PC-9 (cell line): ENCODE data around the gene STAMBPL1. TPM values are rescaled to one million over a fixed set of nuclear protein-coding genes. Genes with fewer than 3 reads are reported as not detected.
"Not testable (repeated sequence)": the region's sequence is repeated elsewhere in the genome, so short reads cannot be mapped to it uniquely, and the experiment has no call there.

Experiments
- BruUV-seq: library from RNA; stranded (reverse); fragments of 400-500 nt; replicated peaks from 2 replicates; lab custom pipeline; 2021; lab: Mats Ljungman, UMichigan
- CTCF ChIA-PET: fragments of 300-600 bp; sonication (Branson Sonifier 250); formaldehyde crosslinking; loops from one replicate; lab custom pipeline; 2022; ENCODE audit warnings: antibody characterized with exemption; lab: Charles Lee
- POLR2A ChIA-PET: fragments of 300-600 bp; sonication (Branson Sonifier 250); formaldehyde crosslinking; loops from one replicate; lab custom pipeline; 2022; ENCODE audit warnings: antibody characterized with exemption; ENCODE audit not compliant: unreplicated experiment; lab: Charles Lee
- DNase-seq, 2 experiments: peaks; one replicate each; pipeline versions ENCODE4 v3.0.0 to v3.0.0-alpha.2; 2015 to 2022; ENCODE audit warnings: mixed read lengths in 1 of 2
- H2AFZ ChIP-seq: fragments of 200-600 bp; sonication (generic); 2 replicates; pipeline ENCODE4 v1.8.1; 2017; ENCODE audit warnings: antibody characterized with exemption
- H3F3A ChIP-seq: fragments of 200-600 bp; sonication (generic); 2 replicates; pipeline ENCODE4 v1.8.1; 2017; ENCODE audit warnings: antibody characterized with exemption, mild to moderate bottlenecking, low read depth; ENCODE audit not compliant: insufficient read depth
- H3K27ac ChIP-seq: fragments of 200-600 bp; sonication (generic); 2 replicates; pipeline ENCODE4 v1.6.1; 2016; ENCODE audit warnings: mixed run types
- H3K27me3 ChIP-seq: fragments of 200-600 bp; sonication (generic); 2 replicates; pipeline ENCODE4 v1.6.1; 2016; ENCODE audit warnings: low read depth, mixed run types; ENCODE audit not compliant: insufficient read depth
- H3K36me3 ChIP-seq: fragments of 200-600 bp; sonication (generic); 2 replicates; pipeline ENCODE4 v1.6.1; 2016; ENCODE audit warnings: low read depth, mixed run types
- H3K4me1 ChIP-seq: fragments of 200-600 bp; sonication (generic); replicated peaks from 2 replicates; pipeline ENCODE4 v1.6.1; 2016; ENCODE audit warnings: mixed run types; ENCODE audit not compliant: insufficient read depth
- H3K4me2 ChIP-seq: fragments of 200-600 bp; sonication (generic); 2 replicates; pipeline ENCODE4 v1.6.1; 2017; ENCODE audit warnings: mixed run types
- H3K4me3 ChIP-seq: fragments of 200-600 bp; sonication (generic); 2 replicates; pipeline ENCODE4 v1.6.1; 2016; ENCODE audit warnings: mixed run types
- H3K79me2 ChIP-seq: fragments of 200-600 bp; sonication (generic); 2 replicates; pipeline ENCODE4 v1.6.1; 2017; ENCODE audit warnings: low read depth, mixed run types
- H3K9me2 ChIP-seq: fragments of 200-600 bp; sonication (generic); 2 replicates; pipeline ENCODE4 v1.8.1; 2017; ENCODE audit warnings: mild to moderate bottlenecking; ENCODE audit not compliant: insufficient read depth
- H3K9me3 ChIP-seq: fragments of 200-600 bp; sonication (generic); 2 replicates; pipeline ENCODE4 v1.8.1; 2016; ENCODE audit warnings: low read depth; ENCODE audit not compliant: insufficient read depth
- H4K20me1 ChIP-seq: fragments of 200-600 bp; sonication (generic); 2 replicates; pipeline ENCODE4 v1.8.1; 2017; ENCODE audit not compliant: insufficient read depth
- CTCF ChIP-seq: fragments of 200-600 bp; sonication (generic); conservative IDR thresholded peaks from 2 replicates; pipeline ENCODE4 v1.6.1; 2017; ENCODE audit warnings: mixed run types, antibody characterized with exemption, mild to moderate bottlenecking, moderate library complexity
- EZH2 ChIP-seq: fragments of 200-600 bp; sonication (generic); IDR thresholded peaks from 2 replicates; pipeline ENCODE4 v1.8.0; 2017; ENCODE audit warnings: antibody characterized with exemption, low read depth
- intact Hi-C: fragments of 100-400 bp; cut with micrococcal nuclease; formaldehyde crosslinking; loops from one replicate; pipeline ENCODE4 v1.10.0; 2022; ENCODE audit not compliant: unreplicated experiment
- total RNA-seq: library from RNA; stranded (reverse); gene quantifications from 2 replicates; pipeline ENCODE4 v1.2.3, GENCODE V29; 2021

Gene STAMBPL1
- total RNA-seq, 1 experiment from 2014 or later: 7.4 TPM

DNA sequence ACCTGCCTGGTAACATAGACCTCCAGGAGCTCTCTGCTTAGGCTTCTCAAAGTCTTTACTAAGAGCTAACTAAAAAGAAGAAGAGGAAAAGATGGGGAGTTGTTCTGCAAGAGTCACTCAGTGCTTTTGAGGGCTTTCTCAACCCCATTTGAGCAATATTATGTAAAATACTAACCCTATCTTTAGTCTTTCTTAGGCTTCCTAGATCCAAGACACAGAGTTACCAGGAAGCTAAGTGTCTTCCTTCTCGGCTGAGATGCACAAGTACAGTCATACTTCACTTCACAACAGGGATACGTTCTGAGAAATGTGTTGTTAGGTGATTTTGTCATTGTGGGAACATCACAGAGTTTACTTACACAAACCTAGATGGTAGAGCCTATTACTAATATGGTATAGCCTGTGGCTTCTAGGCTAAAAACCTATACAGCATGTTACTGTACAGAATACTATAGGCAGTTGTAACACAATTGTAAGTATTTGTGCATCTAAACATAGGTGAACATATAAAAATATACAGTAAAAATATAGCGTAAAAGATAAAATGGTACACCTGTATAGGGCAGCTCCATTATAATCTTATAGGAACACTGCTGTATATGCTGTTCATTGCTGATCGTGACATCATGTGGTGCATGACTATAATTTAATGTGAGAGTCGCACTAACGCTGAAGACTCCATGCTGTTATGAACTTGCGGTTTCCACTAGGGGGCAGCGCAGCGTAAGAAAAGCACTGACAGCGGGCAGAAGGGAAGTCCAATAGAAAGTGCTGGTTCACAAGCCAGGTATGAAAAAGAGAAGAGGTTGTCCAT lies 44.7 kb upstream of the STAMBPL1 start:
- CTCF ChIA-PET: interaction anchor here (0.6 to 4.1 kb wide), 4 partner anchors 30 to 270 kb away, joined by 3 to 57 read pairs (median 6); no protein-coding TSS in a partner anchor
- Histone ChIP-seq H3K27ac (no peak overlapping the region), H3K79me2 (no peaks in the 10 kb centered on the region)

DNA sequence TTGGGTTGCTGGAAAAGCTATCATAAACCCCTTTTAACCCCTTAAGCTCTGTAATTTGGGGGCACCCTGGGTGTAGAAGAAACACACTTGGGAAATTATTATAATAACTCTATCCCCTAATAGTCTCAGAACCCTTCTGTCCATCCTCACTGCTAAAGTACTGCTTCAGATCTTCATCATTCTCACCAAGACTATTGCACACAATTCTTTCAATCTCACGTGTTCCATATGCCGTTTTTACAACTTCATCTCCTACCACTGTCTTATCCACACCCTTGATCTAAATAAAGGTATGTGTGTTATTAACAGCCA lies 44.2 kb upstream of the STAMBPL1 start:
- intact Hi-C loops: loop anchor here (1.0 to 10.0 kb wide), 6 partner anchors 29 to 377 kb away; partner anchors contain the start of genes FAS and STAMBPL1
- Histone ChIP-seq H2AFZ (no peak overlapping the region), H3K79me2 (no peaks in the 10 kb centered on the region), H3F3A (no peaks in the 10 kb centered on the region), H3K4me2 (no peak overlapping the region), H3K4me1 (no peaks in the 10 kb centered on the region), H3K9me2 (no peaks in the 10 kb centered on the region), H3K27ac (no peak overlapping the region), H3K27me3 (no peaks in the 10 kb centered on the region), H3K36me3 (no peaks in the 10 kb centered on the region), H3K4me3 (no peak overlapping the region), H4K20me1 (no peaks in the 10 kb centered on the region), H3K9me3 (no peaks in the 10 kb centered on the region)
- TF ChIP-seq CTCF (no peak; the same call in 1 of the 2 replicates), EZH2 (no peak)
- no peak for DNase-seq
- ChIA-PET CTCF (interaction anchor here (1.4 to 4.1 kb wide), 2 partner anchors 29 to 98 kb away, joined by 9 to 57 read pairs; no protein-coding TSS in a partner anchor), POLR2A (no interaction called here)
- no TSS peak for BruUV-seq

More for the DNA sequence above, 44.7 kb upstream of the STAMBPL1 start:
- no peaks in the 10 kb centered on the region for H4K20me1 ChIP-seq
- no peaks in the 10 kb centered on the region for H3K27me3 ChIP-seq
- DNase-seq: peak; percentile 57 to 65
- TF ChIP-seq CTCF (peak; percentile 85), EZH2 (no peak)
- H3F3A ChIP-seq: no peaks in the 10 kb centered on the region
- intact Hi-C loops: loop anchor here (1.0 to 10.0 kb wide), 6 partner anchors 30 to 377 kb away; partner anchors contain the start of genes FAS and STAMBPL1
- H3K4me2 ChIP-seq: no peak overlapping the region
- H3K9me3 ChIP-seq: no peaks in the 10 kb centered on the region
- H3K9me2 ChIP-seq: no peaks in the 10 kb centered on the region
- H2AFZ ChIP-seq: no peak overlapping the region
- H3K4me3 ChIP-seq: no peak overlapping the region
- H3K4me1 ChIP-seq: no peaks in the 10 kb centered on the region
- POLR2A ChIA-PET: interaction anchor here (0.6 kb wide), 1 partner anchor 35 kb away, joined by 3 read pairs; no protein-coding TSS in a partner anchor
- BruUV-seq: no TSS peak
- no peaks in the 10 kb centered on the region for H3K36me3 ChIP-seq

DNA sequence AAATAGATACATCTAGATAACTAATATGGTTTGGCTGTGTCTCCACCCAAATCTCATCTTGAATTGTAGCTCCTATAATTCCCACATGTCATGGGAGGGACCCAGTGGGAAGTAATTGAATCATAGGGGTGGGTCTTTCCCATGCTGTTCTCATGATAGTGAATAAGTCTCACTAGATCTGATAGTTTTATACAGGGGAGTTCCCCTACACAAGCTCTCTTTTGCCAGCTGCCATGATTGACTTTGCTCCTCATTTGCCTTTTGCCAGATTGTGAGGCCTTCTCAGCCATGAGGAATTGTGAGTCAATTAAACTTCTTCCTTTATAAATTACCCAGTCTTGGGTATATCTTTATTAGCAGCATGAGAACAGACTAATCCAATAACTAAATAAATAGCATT lies 42.4 kb upstream of the STAMBPL1 start:
- BruUV-seq: not testable (repeated sequence)

More for the DNA sequence above, 42.4 kb upstream of the STAMBPL1 start:
- H3K4me1 ChIP-seq, H2AFZ ChIP-seq, H3K27me3 ChIP-seq, DNase-seq, H3K36me3 ChIP-seq, POLR2A ChIA-PET, H3K9me3 ChIP-seq, H3K4me3 ChIP-seq, H3F3A ChIP-seq, H4K20me1 ChIP-seq, H3K4me2 ChIP-seq, H3K9me2 ChIP-seq, H3K79me2 ChIP-seq, H3K27ac ChIP-seq: not testable (repeated sequence)
- CTCF ChIA-PET: interaction anchor here (0.6 to 4.1 kb wide), 3 partner anchors 48 to 98 kb away, joined by 3 to 57 read pairs (median 3); no protein-coding TSS in a partner anchor
- intact Hi-C loops: loop anchor here (5.0 to 10.0 kb wide), 3 partner anchors 45 to 273 kb away; partner anchors contain the start of genes FAS and STAMBPL1
